MM.1S (cell line): Measurements from ENCODE around the gene KREMEN2.

Experiments used
- DNase-seq: peaks from one replicate; pipeline ENCODE4 v3.0.0-alpha.2; 2015
- H2AFZ ChIP-seq: fragments of 300-600 bp; sonication (generic); 2 replicates; pipeline ENCODE4 v1.6.0; 2016; ENCODE audit warnings: antibody characterized with exemption, low read length
- H3F3A ChIP-seq: fragments of 300-600 bp; sonication (generic); 2 replicates; pipeline ENCODE4 v1.6.1; 2016; ENCODE audit warnings: mild to moderate bottlenecking, antibody characterized with exemption, low read length, moderate library complexity, mixed read lengths; ENCODE audit not compliant: insufficient read depth
- H3K27ac ChIP-seq: fragments of 300-600 bp; sonication (generic); 2 replicates; pipeline ENCODE4 v1.5.1; 2016; ENCODE audit warnings: mild to moderate bottlenecking, low read length
- H3K27me3 ChIP-seq: fragments of 300-600 bp; sonication (generic); replicated peaks from 2 replicates; pipeline ENCODE4 v1.6.0; 2016; ENCODE audit warnings: low read length; ENCODE audit not compliant: insufficient read depth
- H3K36me3 ChIP-seq: fragments of 300-600 bp; sonication (generic); replicated peaks from 2 replicates; pipeline ENCODE4 v1.6.1; 2016; ENCODE audit warnings: mild to moderate bottlenecking, low read length, mixed read lengths; ENCODE audit not compliant: insufficient read depth
- H3K4me1 ChIP-seq: fragments of 300-600 bp; sonication (generic); 2 replicates; pipeline ENCODE4 v1.6.1; 2016; ENCODE audit warnings: low read length, mixed read lengths
- H3K4me2 ChIP-seq: fragments of 300-600 bp; sonication (generic); 2 replicates; pipeline ENCODE4 v1.6.0; 2016; ENCODE audit warnings: low read depth, low read length
- H3K4me3 ChIP-seq: fragments of 300-600 bp; sonication (generic); 2 replicates; pipeline ENCODE4 v1.5.1; 2016; ENCODE audit warnings: low read length, mixed read lengths
- H3K79me2 ChIP-seq: fragments of 300-600 bp; sonication (generic); 2 replicates; pipeline ENCODE4 v1.6.1; 2016; ENCODE audit warnings: mixed run types, low read length, mixed read lengths
- H3K9ac ChIP-seq: fragments of 300-600 bp; sonication (generic); 2 replicates; pipeline ENCODE4 v1.6.1; 2016; ENCODE audit warnings: low read length, mixed read lengths
- H3K9me2 ChIP-seq: fragments of 300-600 bp; sonication (generic); replicated peaks from 2 replicates; pipeline ENCODE4 v1.6.1; 2016; ENCODE audit warnings: mild to moderate bottlenecking, low read length, mixed read lengths; ENCODE audit not compliant: insufficient read depth
- H3K9me3 ChIP-seq: fragments of 300-600 bp; sonication (generic); replicated peaks from 2 replicates; pipeline ENCODE4 v1.6.1; 2016; ENCODE audit warnings: mild to moderate bottlenecking, low read length, mixed read lengths; ENCODE audit not compliant: insufficient read depth
- H4K20me1 ChIP-seq: fragments of 300-600 bp; sonication (generic); 2 replicates; pipeline ENCODE4 v1.6.1; 2016; ENCODE audit warnings: mild to moderate bottlenecking, low read length, moderate library complexity, mixed read lengths; ENCODE audit not compliant: insufficient read depth
- CTCF ChIP-seq: fragments of 300-600 bp; sonication (generic); IDR thresholded peaks from 2 replicates; pipeline ENCODE4 v1.5.1; 2016; ENCODE audit warnings: antibody characterized with exemption, low read length, mixed read lengths
- EZH2 ChIP-seq: fragments of 300-600 bp; sonication (generic); optimal IDR thresholded peaks from 2 replicates; pipeline ENCODE3; 2017; ENCODE audit warnings: low read depth, mild to moderate bottlenecking, antibody characterized with exemption, low read length, mixed read lengths
- EZH2phosphoT487 ChIP-seq: fragments of 300-600 bp; sonication (generic); IDR thresholded peaks from 2 replicates; pipeline ENCODE4 v1.6.1; 2018; ENCODE audit warnings: antibody characterized with exemption, low read length

KREMEN2 gene

DNA sequence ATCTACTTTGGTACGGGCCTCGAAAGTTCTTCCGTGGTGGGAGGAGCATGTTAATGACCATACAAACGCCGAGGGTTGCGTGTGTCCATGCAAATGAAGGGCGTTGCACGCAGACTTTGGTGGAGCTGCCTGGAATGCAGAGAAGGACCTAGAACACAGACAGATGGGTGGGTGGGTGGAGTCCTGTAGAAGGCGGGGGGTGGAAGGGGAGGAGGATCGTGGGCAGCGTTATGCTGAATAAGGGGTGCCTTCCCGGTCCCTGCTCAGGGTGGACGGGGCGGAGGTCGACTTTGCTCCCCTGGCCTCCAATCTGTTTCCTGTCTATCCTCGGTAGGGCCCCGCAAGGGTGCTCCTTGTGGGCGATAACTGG is 4.3 kb downstream of the KREMEN2 start:
- Histone ChIP-seq H3K9ac (peak overlapping the region; percentile 17; the same call in 1 of the 2 replicates), H3F3A (peaks cover 18% of the 10 kb centered on the region; the same call in 1 of the 2 replicates), H3K27me3 (peaks cover 15% of the 10 kb centered on the region), H3K4me1 (peaks cover 13% of the 10 kb centered on the region), H3K79me2 (peaks cover 33% of the 10 kb centered on the region), H3K4me3 (peak overlapping the region; percentile 100), H3K4me2 (peak overlapping the region; percentile 97), H3K36me3 (no peaks in the 10 kb centered on the region; the same call in 1 of the 2 replicates), H3K27ac (peak overlapping the region; percentile 17; the same call in 1 of the 2 replicates), H3K9me3 (no peaks in the 10 kb centered on the region), H2AFZ (peak overlapping the region; percentile 52), H4K20me1 (no peaks in the 10 kb centered on the region), H3K9me2 (no peaks in the 10 kb centered on the region)
- no peak for DNase-seq
- no peak for TF ChIP-seq EZH2
- no peak for TF ChIP-seq EZH2phosphoT487
- TF ChIP-seq CTCF = no peak

DNA sequence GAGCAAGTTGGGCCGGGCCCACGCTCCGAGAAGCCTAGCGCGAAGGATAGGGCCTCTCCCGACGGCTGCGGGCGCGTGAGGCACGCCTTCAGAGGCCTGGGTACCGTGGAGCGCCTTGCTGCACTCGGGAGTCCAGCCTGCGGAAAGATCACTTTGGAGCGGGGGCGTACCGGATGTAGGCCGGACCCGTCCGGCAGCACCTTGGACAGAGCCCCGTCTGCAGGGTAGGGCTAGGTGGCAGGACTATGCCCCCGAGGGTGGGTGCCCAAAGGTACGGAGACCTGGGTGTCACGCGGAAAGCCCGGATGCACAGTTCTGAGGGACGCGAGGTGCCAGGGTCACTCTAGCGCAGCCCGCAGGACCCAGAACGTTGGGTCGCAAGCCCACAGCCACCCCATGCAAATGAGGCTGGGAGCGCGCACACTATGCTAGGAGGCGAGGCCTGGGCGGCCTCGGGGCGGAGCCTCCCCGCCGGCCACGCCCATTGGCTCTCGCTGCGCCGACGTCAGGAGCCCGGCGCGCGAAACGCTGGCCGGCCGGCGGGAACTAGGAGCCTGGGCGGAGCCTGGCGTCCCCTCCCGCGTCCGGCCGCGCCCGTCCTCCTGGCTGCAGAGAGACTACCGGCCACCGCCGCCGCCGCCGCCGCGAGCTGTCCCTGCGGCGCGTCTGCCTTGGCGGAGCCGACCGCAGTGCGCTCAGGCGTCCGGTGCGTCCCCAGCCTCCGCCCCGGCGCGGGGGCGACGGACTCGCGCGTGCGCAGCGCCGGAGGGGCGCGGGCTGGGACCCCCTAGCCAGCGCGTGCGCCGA is 4.9 kb downstream of the KREMEN2 start, which contains the start of gene PAQR4:
Gene PAQR4 (plus strand): TSS at position 611 of the 807 bp plus-strand sequence. CDS start 327 bp downstream, outside the sequence.
- Histone ChIP-seq H3K27ac (peak within 1 kb of the TSS; percentile 66), H3K9ac (peak within 1 kb of the TSS; percentile 94), H3K9me2 (no peaks in the 10 kb centered on the region), H3K9me3 (no peaks in the 10 kb centered on the region), H4K20me1 (no peaks in the 10 kb centered on the region), H3K27me3 (peaks cover 10% of the 10 kb centered on the region), H3K79me2 (peaks cover 33% of the 10 kb centered on the region), H3K4me3 (peak within 1 kb of the TSS; percentile 100), H3F3A (peaks cover 20% of the 10 kb centered on the region; the same call in 1 of the 2 replicates), H3K4me2 (peak within 1 kb of the TSS; percentile 97), H2AFZ (peak within 1 kb of the TSS; percentile 67), H3K36me3 (no peaks in the 10 kb centered on the region; the same call in 1 of the 2 replicates), H3K4me1 (peaks cover 13% of the 10 kb centered on the region)
- no peak for TF ChIP-seq EZH2
- no peak for TF ChIP-seq EZH2phosphoT487
- TF ChIP-seq CTCF = no peak
- DNase-seq = peak; percentile 93

- Histone ChIP-seq H3K79me2 (peaks cover 33% of the 10 kb centered on the region), H3K27me3 (peaks cover under 1% of the 10 kb centered on the region), H3K36me3 (no peaks in the 10 kb centered on the region; the same call in 1 of the 2 replicates), H3K4me2 (peak overlapping the region; percentile 86), H2AFZ (peak overlapping the region; percentile 67), H3K4me1 (peaks cover 13% of the 10 kb centered on the region), H3K9me3 (no peaks in the 10 kb centered on the region), H3K9me2 (no peaks in the 10 kb centered on the region), H3K9ac (peak overlapping the region; percentile 94), H3K4me3 (peak overlapping the region; percentile 100), H3F3A (peaks cover 20% of the 10 kb centered on the region; the same call in 1 of the 2 replicates), H4K20me1 (no peaks in the 10 kb centered on the region), H3K27ac (peak overlapping the region; percentile 66)
- DNase-seq = peak; percentile 89
- TF ChIP-seq EZH2 = no peak
- peak; percentile 57 for TF ChIP-seq CTCF
These were observed 5.8 kb downstream of the KREMEN2 start for GRCh38 chr16:2969545-2970521.
